MCF 10A (cell line): ENCODE measurements around the gene STK17A. TPM values are rescaled to one million over a fixed set of nuclear protein-coding genes. Genes with fewer than 3 reads are reported as not detected.
"Not testable (repeated sequence)": the region's sequence is repeated elsewhere in the genome, so short reads cannot be mapped to it uniquely, and the experiment has no call there.

ENCODE experiments used
- BruUV-seq: library from RNA; stranded (reverse); fragments of 400-500 nt; replicated peaks from 2 replicates; lab custom pipeline; 2021; lab: Mats Ljungman, UMichigan
- CTCF ChIA-PET: fragments of 300-600 bp; sonication (Branson Sonifier 250); formaldehyde crosslinking; extraction: SDS; loops from one replicate; lab custom pipeline; 2021; ENCODE audit warnings: antibody characterized with exemption, inconsistent platforms; lab: Yijun Ruan, JAX
- POLR2A ChIA-PET: fragments of 300-600, 350-650 bp; sonication (Branson Sonifier 250); formaldehyde crosslinking; extraction: SDS; loops from one replicate; lab custom pipeline; 2020; ENCODE audit warnings: antibody characterized with exemption, inconsistent platforms; lab: Yijun Ruan, JAX
- DNase-seq: peaks from one replicate; pipeline ENCODE4 v3.0.0-alpha.2; 2018; ENCODE audit not compliant: unreplicated experiment
- H3K27ac Mint-ChIP-seq: one replicate; pipeline ENCODE4 v1.8.0; 2022; ENCODE audit warnings: mild to moderate bottlenecking, low read depth, mixed read lengths; ENCODE audit not compliant: unreplicated experiment
- H3K27me3 Mint-ChIP-seq: one replicate; pipeline ENCODE4 v1.8.0; 2022; ENCODE audit warnings: mixed read lengths; ENCODE audit not compliant: insufficient read depth, unreplicated experiment
- H3K36me3 Mint-ChIP-seq: one replicate; pipeline ENCODE4 v1.8.0; 2022; ENCODE audit warnings: mild to moderate bottlenecking, moderate library complexity, mixed read lengths; ENCODE audit not compliant: insufficient read depth, unreplicated experiment
- H3K4me1 Mint-ChIP-seq: one replicate; pipeline ENCODE4 v1.8.0; 2022; ENCODE audit warnings: mixed read lengths; ENCODE audit not compliant: insufficient read depth, unreplicated experiment
- H3K4me3 Mint-ChIP-seq: one replicate; pipeline ENCODE4 v1.8.0; 2022; ENCODE audit warnings: mild to moderate bottlenecking, moderate library complexity, mixed read lengths; ENCODE audit not compliant: unreplicated experiment
- H3K9me3 Mint-ChIP-seq: one replicate; pipeline ENCODE4 v1.8.0; 2022; ENCODE audit warnings: mixed read lengths; ENCODE audit not compliant: unreplicated experiment
- CTCF ChIP-seq: fragments of 200-600 bp; IDR thresholded peaks from one replicate; pipeline ENCODE4 v1.8.0; 2022; ENCODE audit warnings: antibody characterized with exemption, mild to moderate bottlenecking; ENCODE audit not compliant: unreplicated experiment
- intact Hi-C: fragments of 100-400 bp; cut with micrococcal nuclease; formaldehyde crosslinking; loops from 2 replicates; pipeline ENCODE4 v1.14.1; 2022
- total RNA-seq: library from RNA; stranded (reverse); gene quantifications from 2 replicates; pipeline ENCODE4 v1.2.3, GENCODE V29; 2022

STK17A gene
- total RNA-seq, 1 experiment from 2014 or later: 51.6 TPM

- Mint-ChIP-seq H3K27me3 (no peaks in the 10 kb centered on the region), H3K9me3 (no peaks in the 10 kb centered on the region), H3K4me3 (no peak overlapping the region), H3K36me3 (peaks cover 78% of the 10 kb centered on the region), H3K27ac (peak overlapping the region; percentile 15), H3K4me1 (peaks cover 20% of the 10 kb centered on the region)
- DNase-seq: no peak
- no TSS peak for BruUV-seq
- ChIA-PET CTCF (interaction anchor here (4.0 kb wide), 1 partner anchor 43 kb away, joined by 19 read pairs; the partner anchor contains the start of gene STK17A), POLR2A (interaction anchor here (1.0 to 2.0 kb wide), 3 partner anchors 10 to 40 kb away, joined by 3 to 13 read pairs (median 4); no protein-coding TSS in a partner anchor)
- TF ChIP-seq CTCF: no peak
- intact Hi-C loops: no loop called here
Observed at GRCh38 chr7:43625453-43625852, 42.5 kb downstream of the STK17A start.

GRCh38 chr7:43625980-43626379, 43.1 kb downstream of the STK17A start:
- peaks cover 21% of the 10 kb centered on the region for H3K4me1 Mint-ChIP-seq
- no TSS peak for BruUV-seq
- no peak for DNase-seq
- no peaks in the 10 kb centered on the region for H3K27me3 Mint-ChIP-seq
- ChIA-PET POLR2A (interaction anchor here (0.6 to 2.0 kb wide), 8 partner anchors 10 to 981 kb away, joined by 3 to 13 read pairs (median 3); partner anchors contain the start of genes OGDH and PSMA2), CTCF (interaction anchor here (4.0 kb wide), 1 partner anchor 43 kb away, joined by 19 read pairs; the partner anchor contains the start of gene STK17A)
- no peak for TF ChIP-seq CTCF
- no peak overlapping the region for H3K4me3 Mint-ChIP-seq
- H3K36me3 Mint-ChIP-seq: peaks cover 83% of the 10 kb centered on the region
- intact Hi-C loops: no loop called here
- H3K27ac Mint-ChIP-seq: peak overlapping the region; percentile 15
- no peaks in the 10 kb centered on the region for H3K9me3 Mint-ChIP-seq

GRCh38 chr7:43626695-43627094, 43.8 kb downstream of the STK17A start:
- CTCF ChIA-PET: interaction anchor here (4.0 kb wide), 1 partner anchor 44 kb away, joined by 19 read pairs; the partner anchor contains the start of gene STK17A

GRCh38 chr7:43627798-43628197, 44.9 kb downstream of the STK17A start:
- H3K4me3 Mint-ChIP-seq, BruUV-seq, H3K9me3 Mint-ChIP-seq, intact Hi-C loops, H3K27me3 Mint-ChIP-seq, DNase-seq: not testable (repeated sequence)
- Mint-ChIP-seq H3K27ac (peak overlapping the region; percentile 15), H3K4me1 (peaks cover 21% of the 10 kb centered on the region), H3K36me3 (peaks cover 99% of the 10 kb centered on the region)
- ChIA-PET CTCF (interaction anchor here (0.6 to 4.0 kb wide), 3 partner anchors 23 to 172 kb away, joined by 3 to 19 read pairs (median 4); partner anchors contain the start of gene STK17A), POLR2A (interaction anchor here (0.6 to 1.1 kb wide), 4 partner anchors 14 to 72 kb away, joined by 3 read pairs; no protein-coding TSS in a partner anchor)

More at GRCh38 chr7:43626695-43627094, 43.8 kb downstream of the STK17A start:
- Mint-ChIP-seq H3K27ac (peak overlapping the region; percentile 15), H3K4me1 (peaks cover 21% of the 10 kb centered on the region), H3K27me3 (no peaks in the 10 kb centered on the region), H3K36me3 (peaks cover 90% of the 10 kb centered on the region), H3K9me3 (no peaks in the 10 kb centered on the region), H3K4me3 (no peak overlapping the region)
- POLR2A ChIA-PET: interaction anchor here (0.6 to 2.0 kb wide), 6 partner anchors 9 to 980 kb away, joined by 3 to 13 read pairs (median 4); partner anchors contain the start of gene OGDH
- DNase-seq: no peak
- no TSS peak for BruUV-seq
- intact Hi-C loops: no loop called here
- TF ChIP-seq CTCF: no peak
